Bone marrow (tissue), 2 donors: ENCODE data around the gene EPB41.

Experiments
- DNase-seq, 2 donors: peaks; one replicate each; lab custom pipeline; 2025; lab: John Stamatoyannopoulos, UW

The EPB41 gene

DNA sequence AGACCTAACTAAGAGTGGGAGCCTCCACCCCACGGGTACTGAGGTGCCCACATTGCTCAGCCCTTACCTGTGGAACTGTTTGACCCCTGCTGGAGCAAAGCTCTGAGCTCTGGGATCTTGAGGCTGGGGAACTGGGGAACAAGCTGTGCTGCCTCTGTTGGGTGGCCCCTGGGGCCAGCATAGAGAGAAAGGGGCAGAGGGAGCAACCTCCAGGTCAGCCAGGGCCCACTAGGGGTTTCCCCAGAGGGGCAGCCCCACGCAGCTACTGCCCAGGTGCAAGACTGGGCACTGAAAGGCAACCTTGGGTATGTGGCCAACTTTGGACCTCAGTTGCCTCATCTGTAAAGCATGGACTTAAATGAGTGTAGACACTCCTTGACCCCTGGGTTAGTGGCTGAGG, 23.5 kb upstream of the EPB41 start:
- no peak for DNase-seq

GRCh38 chr1:28891256-28891655, 23.1 kb upstream of the EPB41 start:
- DNase-seq, result no peak

DNA sequence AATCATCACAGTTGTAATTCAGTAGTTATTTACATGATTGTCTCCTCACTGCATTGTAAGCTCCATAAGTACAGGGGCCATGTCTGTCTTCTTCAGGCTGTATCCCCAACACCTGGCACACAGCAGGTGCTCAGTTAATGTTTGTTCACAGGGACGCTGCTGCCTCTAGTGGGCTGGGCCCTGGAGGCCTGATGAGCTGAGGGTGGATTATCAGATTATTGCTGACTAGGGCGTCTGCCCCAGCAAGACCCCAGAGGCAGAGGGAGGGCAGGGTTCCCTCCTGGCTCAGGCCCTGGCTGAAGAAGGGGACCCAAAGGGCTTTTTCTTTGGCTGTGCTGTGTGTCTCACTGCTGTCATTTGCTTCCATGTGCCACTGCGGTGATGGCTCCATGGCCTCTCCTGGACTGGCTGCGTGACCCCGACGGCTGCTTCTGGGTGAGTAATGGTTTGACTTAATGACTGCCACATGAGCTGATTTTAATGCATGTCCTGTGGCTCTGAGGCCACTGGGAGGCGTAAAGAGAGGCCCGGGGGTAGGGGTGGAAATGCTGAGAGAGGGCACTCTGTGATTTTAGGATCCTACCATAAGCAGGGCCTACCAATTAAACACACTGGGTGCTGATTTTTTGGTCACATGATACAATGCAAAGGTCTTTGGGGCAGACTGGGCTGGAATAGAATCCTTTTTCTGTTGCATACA, 20.8 kb upstream of the EPB41 start:
- DNase-seq, result no peak

- no peak for DNase-seq
Measured at GRCh38 chr1:28894785-28895184, 19.6 kb upstream of the EPB41 start.

DNA sequence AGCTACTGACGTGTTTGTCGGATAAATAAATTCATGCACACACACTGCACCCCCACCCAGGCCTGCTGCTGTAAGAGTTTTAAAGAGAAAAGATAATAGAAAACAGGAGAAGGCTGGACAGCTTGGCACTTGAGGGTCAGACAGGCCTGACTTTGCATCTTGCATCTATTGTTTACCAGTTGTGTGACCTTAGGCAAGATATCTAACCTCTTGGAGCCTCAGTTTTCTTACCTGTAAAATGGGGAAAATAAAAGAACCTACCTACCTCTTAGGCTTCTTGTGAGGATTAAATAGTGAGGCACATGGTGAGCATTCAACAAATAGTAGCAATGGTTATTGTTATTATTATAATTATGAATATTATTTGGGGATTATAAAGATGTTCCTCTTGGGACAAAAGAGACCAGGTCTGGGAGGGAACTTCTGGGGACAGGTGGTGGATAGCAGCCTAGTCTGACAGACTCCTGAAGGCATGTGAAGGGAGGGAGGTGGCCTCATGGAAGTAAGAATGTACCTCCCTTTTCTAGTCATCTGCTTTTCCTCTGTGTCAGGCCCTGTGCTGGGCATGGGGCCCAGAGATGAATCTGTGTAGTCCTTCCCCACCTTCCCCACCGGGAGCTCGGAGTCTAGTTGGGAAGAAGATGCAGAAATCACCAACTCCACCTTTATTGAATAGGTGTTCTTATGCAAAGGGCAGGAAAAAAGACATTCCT, 18.3 kb upstream of the EPB41 start:
- no peak for DNase-seq

GRCh38 chr1:28896609-28896986, 17.8 kb upstream of the EPB41 start:
- DNase-seq, result no peak

DNA sequence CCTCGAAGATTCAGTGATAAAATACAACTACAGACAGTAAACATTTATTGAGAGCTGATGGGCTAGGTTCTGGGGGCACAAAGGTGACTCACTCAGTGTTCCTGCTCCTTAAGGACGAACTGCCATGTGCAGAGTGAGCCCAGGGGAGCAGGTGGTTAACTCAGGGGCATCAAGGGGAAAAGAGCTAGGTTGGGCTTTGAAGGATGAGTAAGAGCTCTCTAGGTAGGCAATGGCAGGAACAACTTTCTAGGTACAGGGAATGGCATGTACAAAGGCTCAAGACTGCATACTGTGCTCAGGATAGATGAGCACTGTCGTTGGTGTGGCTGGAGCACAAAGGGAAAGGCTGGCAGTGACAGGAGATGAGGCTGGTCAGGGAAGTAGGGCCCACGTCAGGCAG, 16.6 kb upstream of the EPB41 start:
- no peak for DNase-seq

GRCh38 chr1:28898405-28898881, 15.9 kb upstream of the EPB41 start:
- peak in 1 of 2 donors; percentile 18 for DNase-seq

DNA sequence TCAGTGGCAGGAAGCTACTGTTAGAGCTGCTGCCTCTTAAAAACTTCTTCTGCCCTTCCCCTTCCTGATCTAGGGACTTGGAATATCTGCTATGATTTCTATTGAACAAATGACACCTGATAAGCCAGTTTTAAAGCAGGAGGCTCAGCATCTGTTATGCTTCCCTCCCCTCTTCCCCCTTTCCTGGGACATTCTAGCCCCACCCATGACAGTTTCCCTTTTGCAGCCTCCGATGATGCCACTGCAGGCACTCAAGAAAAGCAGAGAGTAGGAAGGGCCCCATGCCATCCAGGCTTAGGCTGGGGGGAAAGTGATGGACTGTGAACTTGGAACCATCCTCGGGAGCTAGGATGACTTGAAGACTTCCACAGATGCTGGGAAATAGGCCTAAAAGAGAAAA, 15.1 kb upstream of the EPB41 start:
- DNase-seq, result no peak

DNA sequence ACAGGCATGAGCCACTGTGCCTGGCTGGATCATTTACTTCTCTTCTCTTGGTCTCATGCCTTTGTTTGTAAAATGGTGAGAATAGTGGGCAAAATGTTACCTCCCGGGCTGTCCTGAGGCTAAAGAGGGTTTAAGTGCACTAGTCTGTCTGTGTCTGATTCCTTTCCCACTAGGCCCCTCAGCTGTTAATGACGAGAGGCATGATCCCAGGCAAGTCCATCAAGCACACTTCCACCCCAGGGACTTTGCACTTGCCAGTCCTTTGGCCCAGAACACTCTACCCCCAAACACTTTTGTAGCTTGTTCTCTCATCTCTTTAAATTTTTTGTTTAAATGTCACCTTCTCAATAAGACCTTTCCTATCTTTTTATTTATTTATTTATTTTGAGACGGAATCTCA, 13.8 kb upstream of the EPB41 start:
- DNase-seq, result no peak

- no peak for DNase-seq
Measured at GRCh38 chr1:28902738-28903137, 11.6 kb upstream of the EPB41 start.

- no peak for DNase-seq
Measured at GRCh38 chr1:28905921-28906666, 8.3 kb upstream of the EPB41 start.

DNA sequence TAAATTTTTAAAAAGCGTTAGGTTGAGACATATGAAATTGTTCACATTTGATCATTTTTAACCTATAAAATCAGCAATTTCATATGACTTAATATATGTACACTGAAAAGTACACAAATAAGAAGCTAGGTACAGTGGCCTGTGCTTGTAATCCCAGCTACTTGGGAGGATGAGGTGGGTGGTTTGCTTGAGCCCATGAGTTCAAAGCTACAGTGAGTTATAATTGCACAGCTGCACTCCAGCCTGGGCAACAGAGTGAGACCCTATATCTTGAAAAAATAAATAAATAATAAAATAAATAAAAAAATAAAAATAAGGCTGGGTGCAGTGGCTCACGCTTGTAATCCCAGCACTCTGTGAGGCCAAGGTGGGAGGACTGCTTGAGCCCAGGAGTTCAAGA, 5.2 kb upstream of the EPB41 start:
- DNase-seq, result no peak

GRCh38 chr1:28910379-28911115, 3.8 kb upstream of the EPB41 start:
- no peak for DNase-seq

GRCh38 chr1:28913786-28914227, 562 bp upstream of the EPB41 start:
- no peak for DNase-seq

- no peak for DNase-seq
Measured at GRCh38 chr1:28915031-28915895, 894 bp downstream of the EPB41 start.

DNA sequence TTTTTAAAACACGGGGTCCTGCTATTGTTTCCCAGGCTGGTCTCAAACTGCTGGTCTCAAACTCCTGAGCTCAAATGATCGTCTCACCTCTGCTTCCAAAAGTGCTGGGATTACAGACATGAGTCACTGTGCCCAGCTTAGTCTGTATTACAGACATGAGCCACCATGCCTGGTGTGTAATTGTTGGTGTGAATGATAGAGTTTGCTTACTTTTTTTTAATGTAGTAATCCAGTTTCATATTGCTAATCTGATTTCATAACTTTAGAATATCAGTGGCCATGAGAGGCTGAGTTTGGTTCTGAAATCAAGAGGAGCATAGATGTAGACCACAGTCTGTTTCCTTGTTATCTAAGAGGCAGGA, 3.4 kb downstream of the EPB41 start:
- DNase-seq, result no peak

GRCh38 chr1:28921286-28921869, 7.0 kb downstream of the EPB41 start:
- DNase-seq, result no peak

DNA sequence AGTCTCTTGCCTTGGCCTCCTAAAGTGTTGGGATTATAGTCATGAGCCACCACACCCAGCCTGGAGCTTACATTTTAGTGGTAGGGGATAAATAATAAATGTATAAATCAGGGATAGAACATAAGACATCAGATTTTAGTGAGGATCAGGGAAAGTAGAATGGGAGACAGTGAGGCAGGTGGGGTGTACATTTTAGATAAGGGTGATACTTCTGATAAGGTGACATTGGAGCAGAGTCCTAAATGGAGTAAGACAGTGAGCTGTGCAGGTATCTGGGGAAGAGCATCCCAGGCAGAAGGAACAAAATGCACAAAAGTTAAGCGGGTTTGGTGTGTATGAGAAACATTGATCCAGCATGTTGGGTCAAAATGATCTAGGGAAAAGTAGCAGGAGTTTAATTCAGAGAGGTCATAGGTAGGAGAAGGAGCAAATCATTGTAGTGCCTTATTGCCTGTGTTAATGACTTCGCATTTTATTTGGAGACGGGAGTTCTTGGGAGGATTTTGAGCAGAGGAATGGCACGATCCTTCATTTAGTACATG, 11.1 kb downstream of the EPB41 start:
- no peak for DNase-seq

DNA sequence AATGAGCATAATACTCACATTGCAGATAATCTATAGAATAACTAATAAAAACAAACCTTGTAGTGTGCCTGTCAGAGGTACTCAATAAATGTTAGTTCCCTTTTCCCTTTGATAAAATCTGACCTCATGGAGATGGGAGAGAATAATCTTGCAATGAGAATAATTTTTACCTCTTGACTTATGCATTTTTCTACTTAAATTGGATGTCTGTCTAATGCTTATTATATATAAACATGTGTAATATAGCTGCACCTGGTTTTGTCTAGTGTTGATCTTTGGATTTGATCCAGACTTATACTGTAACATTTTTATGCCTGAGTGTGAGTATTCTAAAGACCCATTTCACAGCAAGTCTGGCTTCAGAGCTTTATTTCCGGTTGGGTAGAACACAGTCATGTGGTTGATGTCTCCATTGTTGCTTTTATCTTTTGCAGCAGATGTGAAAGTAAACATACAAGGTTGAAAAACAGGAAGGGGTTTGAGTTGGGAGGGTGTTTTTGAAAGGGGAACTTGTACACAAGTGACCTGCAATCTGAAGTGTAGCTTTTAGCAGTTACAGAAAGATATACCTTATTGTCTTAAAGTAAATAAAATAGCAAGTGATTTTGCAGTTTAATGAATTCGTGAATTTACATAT, 12.4 kb downstream of the EPB41 start:
- peak in 1 of 2 donors; percentile 91 for DNase-seq
